HCT116 (cell line): ENCODE results near the gene ZNF10. TPM values are rescaled to one million over a fixed set of nuclear protein-coding genes. Genes with fewer than 3 reads are reported as not detected.

Experiments
- ATAC-seq: fragments of 200-7000 bp; cut with Tn5 transposase; 2 replicates; pipeline ENCODE4 v1.9.1; 2020; ENCODE audit warnings: mild to moderate bottlenecking, moderate library complexity
- BruUV-seq: library from RNA; stranded (reverse); fragments of 400-500 nt; replicated peaks from 2 replicates; lab custom pipeline; 2021; lab: Mats Ljungman, UMichigan
- CTCF ChIA-PET: fragments of 300-600 bp; sonication (Branson Sonifier 250); formaldehyde crosslinking; loops from one replicate; lab custom pipeline; 2021; ENCODE audit warnings: antibody characterized with exemption; lab: Charles Lee
- POLR2A ChIA-PET: fragments of 300-600, 350-600 bp; sonication (Branson Sonifier 250); formaldehyde crosslinking; loops from one replicate; lab custom pipeline; 2021; ENCODE audit warnings: antibody characterized with exemption; lab: Charles Lee
- RAD21 ChIA-PET, 2 experiments: fragments of 300-600 bp; sonication (Branson Sonifier 250); formaldehyde crosslinking; loops; one replicate each; lab custom pipeline; 2023; ENCODE audit warnings: low total read pairs in 2 of 2; ENCODE audit not compliant: uncharacterized antibody in 2 of 2, unreplicated experiment in 2 of 2, low non-redundant PET in 1 of 2; lab: Charles Lee
- DNase-seq: peaks from one replicate; pipeline ENCODE4 v3.0.0-alpha.2; 2010; ENCODE audit warnings: low read depth, low spot score
- H2AFZ ChIP-seq: fragments of 200-600 bp; shearing (Covaris generic), sonication (generic); 2 replicates; pipeline ENCODE4 v1.6.1; 2017; ENCODE audit warnings: low read depth, mixed run types, mixed read lengths, antibody characterized with exemption, low read length; ENCODE audit not compliant: poor library complexity, severe bottlenecking
- H3K27ac ChIP-seq: 2 replicates; pipeline ENCODE4 v1.5.1; 2012; ENCODE audit warnings: low read depth, low read length
- H3K27me3 ChIP-seq: fragments of 200-600 bp; sonication (generic); 2 replicates; pipeline ENCODE4 v1.6.1; 2016; ENCODE audit warnings: mixed run types, low read length, mixed read lengths; ENCODE audit not compliant: insufficient read depth
- H3K36me3 ChIP-seq, 2 experiments: fragments of 200-500 bp in 1 of 2; fragments of 200-600 bp in 1 of 2; sonication (Bioruptor generic) in 1 of 2; sonication (generic) in 1 of 2; 2 replicates each; pipeline versions ENCODE4 v1.5.1 to v1.6.1; 2014 to 2016; ENCODE audit warnings: low read length in 2 of 2, inconsistent platforms in 1 of 2, mixed read lengths in 1 of 2, mixed run types in 1 of 2; ENCODE audit not compliant: insufficient read depth in 2 of 2, control insufficient read depth in 1 of 2
- H3K4me1 ChIP-seq, 2 experiments: fragments of 200-600 bp in 1 of 2; sonication (generic) in 1 of 2; 2 replicates each; pipeline versions ENCODE4 v1.5.1 to v1.6.1; 2012 to 2017; ENCODE audit warnings: low read length in 2 of 2, inconsistent platforms in 1 of 2, mild to moderate bottlenecking in 1 of 2, mixed read lengths in 1 of 2, mixed run types in 1 of 2, moderate library complexity in 1 of 2; ENCODE audit not compliant: insufficient read depth in 2 of 2, control insufficient read depth in 1 of 2
- H3K4me2 ChIP-seq: fragments of 200-600 bp; sonication (generic); 2 replicates; pipeline ENCODE4 v1.6.1; 2017; ENCODE audit warnings: mixed run types, low read length, mixed read lengths
- H3K4me3 ChIP-seq, 2 experiments: fragments of 200-600 bp in 1 of 2; sonication (generic) in 1 of 2; replicated peaks in 1 of 2; 2 replicates each; pipeline ENCODE4 v1.5.1; 2011 to 2016; ENCODE audit warnings: low read length in 2 of 2, control low read depth in 1 of 2, low read depth in 1 of 2, mild to moderate bottlenecking in 1 of 2, mixed read lengths in 1 of 2, mixed run types in 1 of 2
- H3K79me2 ChIP-seq: fragments of 200-600 bp; sonication (generic); 2 replicates; pipeline ENCODE4 v1.6.1; 2017; ENCODE audit warnings: mild to moderate bottlenecking, mixed run types, low read length, moderate library complexity, mixed read lengths; ENCODE audit not compliant: insufficient read depth
- H3K9ac ChIP-seq: fragments of 200-600 bp; sonication (generic); 2 replicates; pipeline ENCODE4 v1.6.1; 2016; ENCODE audit warnings: low read length, mixed read lengths
- H3K9me2 ChIP-seq: fragments of 200-600 bp; sonication (generic), shearing (Covaris generic); 2 replicates; pipeline ENCODE4 v1.6.1; 2017; ENCODE audit warnings: mixed run types, mild to moderate bottlenecking, moderate library complexity; ENCODE audit not compliant: insufficient read depth
- H3K9me3 ChIP-seq, 2 experiments: fragments of 200-500 bp in 1 of 2; fragments of 200-600 bp in 1 of 2; sonication (Bioruptor generic) in 1 of 2; sonication (generic) in 1 of 2; 2 replicates each; pipeline ENCODE4 v1.6.1; 2014 to 2017; ENCODE audit warnings: low read length in 2 of 2, mixed read lengths in 2 of 2, inconsistent platforms in 1 of 2, low read depth in 1 of 2, mild to moderate bottlenecking in 1 of 2, mixed run types in 1 of 2, moderate library complexity in 1 of 2; ENCODE audit not compliant: control insufficient read depth in 1 of 2, insufficient read depth in 1 of 2
- H4K20me1 ChIP-seq: fragments of 200-600 bp; sonication (generic), shearing (Covaris generic); 2 replicates; pipeline ENCODE4 v1.6.1; 2017; ENCODE audit warnings: mixed run types, mild to moderate bottlenecking, moderate library complexity; ENCODE audit not compliant: insufficient read depth
- CBX3 ChIP-seq: IDR thresholded peaks from 2 replicates; pipeline ENCODE4 v1.6.1; 2012; ENCODE audit warnings: low read depth
- ELF1 ChIP-seq: IDR thresholded peaks from 2 replicates; pipeline ENCODE4 v1.6.1; 2012; ENCODE audit warnings: low read depth, borderline replicate concordance
- ZFX ChIP-seq: fragments of 450-650 bp; IDR thresholded peaks from 2 replicates; pipeline ENCODE4 v1.6.1; 2017
- intact Hi-C: fragments of 100-400 bp; cut with micrococcal nuclease; formaldehyde crosslinking; loops from 2 replicates; pipeline ENCODE4 v1.10.0; 2022
- total RNA-seq: library from RNA; stranded (reverse); gene quantifications from one replicate; pipeline ENCODE4 v1.2.1, GENCODE V29; 2021; ENCODE audit not compliant: unreplicated experiment
- TF ChIP-seq, protein P1 (sequence below): IDR thresholded peaks from 2 replicates; pipeline ENCODE4 v1.6.1; 2012
- TF ChIP-seq, protein P2 (sequence below): IDR thresholded peaks from 2 replicates; pipeline ENCODE4 v1.6.1; 2011; ENCODE audit warnings: mild to moderate bottlenecking, low read length, moderate library complexity; ENCODE audit not compliant: insufficient replicate concordance; ENCODE audit errors: extremely low read depth
- TF ChIP-seq, protein P3 (sequence below), 3 experiments: fragments of 200-600 bp in 1 of 3; sonication (generic) in 1 of 3; IDR thresholded peaks in 2 of 3; conservative IDR thresholded peaks in 1 of 3; 2 replicates each; pipeline ENCODE4 v1.5.1; 2012 to 2017; ENCODE audit warnings: low read depth in 2 of 3, low read length in 2 of 3, antibody characterized with exemption in 1 of 3, borderline replicate concordance in 1 of 3, control low read depth in 1 of 3, mild to moderate bottlenecking in 1 of 3, mixed read lengths in 1 of 3, mixed run types in 1 of 3, moderate library complexity in 1 of 3; ENCODE audit not compliant: insufficient read depth in 1 of 3

The ZNF10 gene
- total RNA-seq, 1 experiment from 2014 or later = not detected

DNA sequence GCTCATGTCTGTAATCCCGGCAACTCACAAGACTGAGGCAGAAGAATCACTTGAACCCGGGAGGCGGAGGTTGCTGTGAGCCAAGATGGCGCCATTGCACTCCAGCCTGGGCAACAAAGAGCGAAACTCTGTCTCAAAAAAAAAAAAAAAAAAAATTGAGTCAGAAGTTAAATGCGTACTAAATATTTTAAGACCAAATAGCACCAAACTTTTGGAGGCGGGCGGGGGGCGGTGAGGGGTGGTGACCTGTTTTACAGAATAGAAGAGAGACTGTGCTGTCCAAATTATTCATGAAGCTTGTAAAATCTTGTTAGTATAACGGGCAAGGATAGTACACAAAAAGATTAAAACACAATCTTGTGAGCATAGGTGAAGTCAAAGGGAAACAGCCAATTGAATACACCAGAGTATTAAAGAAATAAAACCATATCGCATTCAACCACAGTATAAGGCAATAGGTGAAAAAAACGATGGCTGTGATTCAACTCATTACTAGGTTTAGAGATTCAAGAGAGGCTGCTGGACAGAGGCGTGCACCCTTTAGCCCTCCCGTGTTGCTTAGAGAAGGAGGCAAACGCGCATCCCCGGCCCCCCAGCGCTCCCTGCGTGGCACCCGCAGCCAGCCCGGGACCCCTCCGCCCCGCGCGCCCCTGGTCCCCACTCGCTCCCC lies 924 bp upstream of the ZNF10 start:
- POLR2A ChIA-PET = no interaction called here
- Histone ChIP-seq H4K20me1 (no peaks in the 10 kb centered on the region), H3K79me2 (no peaks in the 10 kb centered on the region), H2AFZ (no peak overlapping the region), H3K4me2 (no peak overlapping the region), H3K27me3 (no peaks in the 10 kb centered on the region), H3K9me2 (no peaks in the 10 kb centered on the region), H3K4me3 (no peak overlapping the region), H3K9me3 (peaks cover 11% of the 10 kb centered on the region in 2 experiments; a peak in 2 of 4 replicates), H3K4me1 (no peaks in the 10 kb centered on the region), H3K9ac (no peak overlapping the region), H3K36me3 (no peaks in the 10 kb centered on the region), H3K27ac (no peak overlapping the region)
- DNase-seq (no peak), ATAC-seq (no peak)
- TF ChIP-seq, protein P1, sequence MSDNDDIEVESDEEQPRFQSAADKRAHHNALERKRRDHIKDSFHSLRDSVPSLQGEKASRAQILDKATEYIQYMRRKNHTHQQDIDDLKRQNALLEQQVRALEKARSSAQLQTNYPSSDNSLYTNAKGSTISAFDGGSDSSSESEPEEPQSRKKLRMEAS = no peak
- TF ChIP-seq CBX3 (no peak), ZFX (no peak), ELF1 (no peak)
- TF ChIP-seq, protein P2, sequence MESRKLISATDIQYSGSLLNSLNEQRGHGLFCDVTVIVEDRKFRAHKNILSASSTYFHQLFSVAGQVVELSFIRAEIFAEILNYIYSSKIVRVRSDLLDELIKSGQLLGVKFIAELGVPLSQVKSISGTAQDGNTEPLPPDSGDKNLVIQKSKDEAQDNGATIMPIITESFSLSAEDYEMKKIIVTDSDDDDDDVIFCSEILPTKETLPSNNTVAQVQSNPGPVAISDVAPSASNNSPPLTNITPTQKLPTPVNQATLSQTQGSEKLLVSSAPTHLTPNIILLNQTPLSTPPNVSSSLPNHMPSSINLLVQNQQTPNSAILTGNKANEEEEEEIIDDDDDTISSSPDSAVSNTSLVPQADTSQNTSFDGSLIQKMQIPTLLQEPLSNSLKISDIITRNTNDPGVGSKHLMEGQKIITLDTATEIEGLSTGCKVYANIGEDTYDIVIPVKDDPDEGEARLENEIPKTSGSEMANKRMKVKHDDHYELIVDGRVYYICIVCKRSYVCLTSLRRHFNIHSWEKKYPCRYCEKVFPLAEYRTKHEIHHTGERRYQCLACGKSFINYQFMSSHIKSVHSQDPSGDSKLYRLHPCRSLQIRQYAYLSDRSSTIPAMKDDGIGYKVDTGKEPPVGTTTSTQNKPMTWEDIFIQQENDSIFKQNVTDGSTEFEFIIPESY = no peak
- TF ChIP-seq, protein P3, sequence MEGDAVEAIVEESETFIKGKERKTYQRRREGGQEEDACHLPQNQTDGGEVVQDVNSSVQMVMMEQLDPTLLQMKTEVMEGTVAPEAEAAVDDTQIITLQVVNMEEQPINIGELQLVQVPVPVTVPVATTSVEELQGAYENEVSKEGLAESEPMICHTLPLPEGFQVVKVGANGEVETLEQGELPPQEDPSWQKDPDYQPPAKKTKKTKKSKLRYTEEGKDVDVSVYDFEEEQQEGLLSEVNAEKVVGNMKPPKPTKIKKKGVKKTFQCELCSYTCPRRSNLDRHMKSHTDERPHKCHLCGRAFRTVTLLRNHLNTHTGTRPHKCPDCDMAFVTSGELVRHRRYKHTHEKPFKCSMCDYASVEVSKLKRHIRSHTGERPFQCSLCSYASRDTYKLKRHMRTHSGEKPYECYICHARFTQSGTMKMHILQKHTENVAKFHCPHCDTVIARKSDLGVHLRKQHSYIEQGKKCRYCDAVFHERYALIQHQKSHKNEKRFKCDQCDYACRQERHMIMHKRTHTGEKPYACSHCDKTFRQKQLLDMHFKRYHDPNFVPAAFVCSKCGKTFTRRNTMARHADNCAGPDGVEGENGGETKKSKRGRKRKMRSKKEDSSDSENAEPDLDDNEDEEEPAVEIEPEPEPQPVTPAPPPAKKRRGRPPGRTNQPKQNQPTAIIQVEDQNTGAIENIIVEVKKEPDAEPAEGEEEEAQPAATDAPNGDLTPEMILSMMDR (IDR thresholded peaks at IDR 0.05 in 2 of 3, conservative IDR thresholded peaks at IDR 0.05 in 1 of 3; ENCODE audit: borderline replicate concordance in 1 of 3, insufficient read depth in 1 of 3, low read depth in 2 of 3, low read length in 2 of 3) = no peak
- CTCF ChIA-PET = no interaction called here
- RAD21 ChIA-PET = no interaction called here
- intact Hi-C loops = no loop called here
- no TSS peak for BruUV-seq
